ENCODE results near the gene PBRM1. TPM values are rescaled to one million over a fixed set of nuclear protein-coding genes. Genes with fewer than 3 reads are reported as not detected.
A peak's percentile ranks its signal among the peaks of the same experiment; 100 is the strongest.

Gene PBRM1
- total and polyA plus RNA-seq, 2 experiments from 2014 or later: 57.5 to 72.5 TPM

DNA sequence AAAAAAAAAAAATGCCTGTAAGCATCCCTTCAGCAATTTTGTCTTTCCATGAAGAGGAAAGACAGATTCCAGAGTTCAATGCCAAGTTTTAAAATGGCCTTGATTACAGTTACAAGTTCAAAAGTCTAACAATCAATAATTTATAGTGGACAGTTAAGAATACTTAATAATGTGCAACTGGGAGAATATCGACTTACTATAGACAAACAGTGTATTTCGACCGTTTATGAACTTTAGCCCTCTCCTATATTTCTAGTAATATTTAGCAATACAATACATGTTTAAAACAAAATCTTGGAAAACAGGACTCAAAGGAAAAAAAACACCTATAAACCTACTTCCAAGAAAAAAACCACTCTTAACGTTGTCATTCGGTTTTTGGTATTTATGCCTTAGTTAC is 1.5 kb downstream of the PBRM1 start:
- peaks cover 25% of the 10 kb centered on the region for H3K36me3 ChIP-seq (ENCODE audit: insufficient read depth)
- Mint-ChIP-seq H3K4me1 (peaks cover 26% of the 10 kb centered on the region), H3K27ac (no peak overlapping the region)

More for the DNA sequence above, 1.5 kb downstream of the PBRM1 start:
- H3K36me3 Mint-ChIP-seq (ENCODE audit: low read depth): peaks cover 42% of the 10 kb centered on the region
- Histone ChIP-seq H4K20me1 (replicated peaks; ENCODE audit: insufficient read depth) (peaks cover 10% of the 10 kb centered on the region), H2AFZ (no peak overlapping the region), H3K79me2 (replicated peaks; ENCODE audit: insufficient read depth) (peaks cover 89% of the 10 kb centered on the region), H3K27ac (ENCODE audit: low read depth) (no peak overlapping the region), H3K4me1 (ENCODE audit: insufficient read depth) (peaks cover 12% of the 10 kb centered on the region; the same call in 1 of the 2 replicates), H3K4me3 (peak overlapping the region; percentile 99), H3K4me2 (peak overlapping the region; percentile 89), H3K9me2 (ENCODE audit: insufficient read depth) (no peaks in the 10 kb centered on the region), H3F3A (replicated peaks; ENCODE audit: low read depth) (peaks cover 20% of the 10 kb centered on the region), H3K27me3 (ENCODE audit: insufficient read depth) (no peaks in the 10 kb centered on the region)
- no peak for DNase-seq (ENCODE audit: low spot score)
- H3K9me3 Mint-ChIP-seq: no peaks in the 10 kb centered on the region
- peak overlapping the region; percentile 89 for H3K4me3 Mint-ChIP-seq
- ATAC-seq: no peak
- TF ChIP-seq ZNF331 (CRISPR knock-in tag; IDR thresholded peaks at IDR 0.05; ENCODE audit: low read depth): no peak
- TF ChIP-seq JUNB (IDR thresholded peaks at IDR 0.05; ENCODE audit: unreplicated experiment): no peak
- TF ChIP-seq POLR2AphosphoS5 (IDR thresholded peaks at IDR 0.05; ENCODE audit: low read depth): no peak
- TF ChIP-seq EZH2 (IDR thresholded peaks at IDR 0.05; ENCODE audit: low read depth, unreplicated experiment): no peak
- TF ChIP-seq, protein P1, sequence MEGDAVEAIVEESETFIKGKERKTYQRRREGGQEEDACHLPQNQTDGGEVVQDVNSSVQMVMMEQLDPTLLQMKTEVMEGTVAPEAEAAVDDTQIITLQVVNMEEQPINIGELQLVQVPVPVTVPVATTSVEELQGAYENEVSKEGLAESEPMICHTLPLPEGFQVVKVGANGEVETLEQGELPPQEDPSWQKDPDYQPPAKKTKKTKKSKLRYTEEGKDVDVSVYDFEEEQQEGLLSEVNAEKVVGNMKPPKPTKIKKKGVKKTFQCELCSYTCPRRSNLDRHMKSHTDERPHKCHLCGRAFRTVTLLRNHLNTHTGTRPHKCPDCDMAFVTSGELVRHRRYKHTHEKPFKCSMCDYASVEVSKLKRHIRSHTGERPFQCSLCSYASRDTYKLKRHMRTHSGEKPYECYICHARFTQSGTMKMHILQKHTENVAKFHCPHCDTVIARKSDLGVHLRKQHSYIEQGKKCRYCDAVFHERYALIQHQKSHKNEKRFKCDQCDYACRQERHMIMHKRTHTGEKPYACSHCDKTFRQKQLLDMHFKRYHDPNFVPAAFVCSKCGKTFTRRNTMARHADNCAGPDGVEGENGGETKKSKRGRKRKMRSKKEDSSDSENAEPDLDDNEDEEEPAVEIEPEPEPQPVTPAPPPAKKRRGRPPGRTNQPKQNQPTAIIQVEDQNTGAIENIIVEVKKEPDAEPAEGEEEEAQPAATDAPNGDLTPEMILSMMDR (conservative IDR thresholded peaks at IDR 0.05; ENCODE audit: low read depth in 2 of 2): no peak
- TF ChIP-seq, protein P2, sequence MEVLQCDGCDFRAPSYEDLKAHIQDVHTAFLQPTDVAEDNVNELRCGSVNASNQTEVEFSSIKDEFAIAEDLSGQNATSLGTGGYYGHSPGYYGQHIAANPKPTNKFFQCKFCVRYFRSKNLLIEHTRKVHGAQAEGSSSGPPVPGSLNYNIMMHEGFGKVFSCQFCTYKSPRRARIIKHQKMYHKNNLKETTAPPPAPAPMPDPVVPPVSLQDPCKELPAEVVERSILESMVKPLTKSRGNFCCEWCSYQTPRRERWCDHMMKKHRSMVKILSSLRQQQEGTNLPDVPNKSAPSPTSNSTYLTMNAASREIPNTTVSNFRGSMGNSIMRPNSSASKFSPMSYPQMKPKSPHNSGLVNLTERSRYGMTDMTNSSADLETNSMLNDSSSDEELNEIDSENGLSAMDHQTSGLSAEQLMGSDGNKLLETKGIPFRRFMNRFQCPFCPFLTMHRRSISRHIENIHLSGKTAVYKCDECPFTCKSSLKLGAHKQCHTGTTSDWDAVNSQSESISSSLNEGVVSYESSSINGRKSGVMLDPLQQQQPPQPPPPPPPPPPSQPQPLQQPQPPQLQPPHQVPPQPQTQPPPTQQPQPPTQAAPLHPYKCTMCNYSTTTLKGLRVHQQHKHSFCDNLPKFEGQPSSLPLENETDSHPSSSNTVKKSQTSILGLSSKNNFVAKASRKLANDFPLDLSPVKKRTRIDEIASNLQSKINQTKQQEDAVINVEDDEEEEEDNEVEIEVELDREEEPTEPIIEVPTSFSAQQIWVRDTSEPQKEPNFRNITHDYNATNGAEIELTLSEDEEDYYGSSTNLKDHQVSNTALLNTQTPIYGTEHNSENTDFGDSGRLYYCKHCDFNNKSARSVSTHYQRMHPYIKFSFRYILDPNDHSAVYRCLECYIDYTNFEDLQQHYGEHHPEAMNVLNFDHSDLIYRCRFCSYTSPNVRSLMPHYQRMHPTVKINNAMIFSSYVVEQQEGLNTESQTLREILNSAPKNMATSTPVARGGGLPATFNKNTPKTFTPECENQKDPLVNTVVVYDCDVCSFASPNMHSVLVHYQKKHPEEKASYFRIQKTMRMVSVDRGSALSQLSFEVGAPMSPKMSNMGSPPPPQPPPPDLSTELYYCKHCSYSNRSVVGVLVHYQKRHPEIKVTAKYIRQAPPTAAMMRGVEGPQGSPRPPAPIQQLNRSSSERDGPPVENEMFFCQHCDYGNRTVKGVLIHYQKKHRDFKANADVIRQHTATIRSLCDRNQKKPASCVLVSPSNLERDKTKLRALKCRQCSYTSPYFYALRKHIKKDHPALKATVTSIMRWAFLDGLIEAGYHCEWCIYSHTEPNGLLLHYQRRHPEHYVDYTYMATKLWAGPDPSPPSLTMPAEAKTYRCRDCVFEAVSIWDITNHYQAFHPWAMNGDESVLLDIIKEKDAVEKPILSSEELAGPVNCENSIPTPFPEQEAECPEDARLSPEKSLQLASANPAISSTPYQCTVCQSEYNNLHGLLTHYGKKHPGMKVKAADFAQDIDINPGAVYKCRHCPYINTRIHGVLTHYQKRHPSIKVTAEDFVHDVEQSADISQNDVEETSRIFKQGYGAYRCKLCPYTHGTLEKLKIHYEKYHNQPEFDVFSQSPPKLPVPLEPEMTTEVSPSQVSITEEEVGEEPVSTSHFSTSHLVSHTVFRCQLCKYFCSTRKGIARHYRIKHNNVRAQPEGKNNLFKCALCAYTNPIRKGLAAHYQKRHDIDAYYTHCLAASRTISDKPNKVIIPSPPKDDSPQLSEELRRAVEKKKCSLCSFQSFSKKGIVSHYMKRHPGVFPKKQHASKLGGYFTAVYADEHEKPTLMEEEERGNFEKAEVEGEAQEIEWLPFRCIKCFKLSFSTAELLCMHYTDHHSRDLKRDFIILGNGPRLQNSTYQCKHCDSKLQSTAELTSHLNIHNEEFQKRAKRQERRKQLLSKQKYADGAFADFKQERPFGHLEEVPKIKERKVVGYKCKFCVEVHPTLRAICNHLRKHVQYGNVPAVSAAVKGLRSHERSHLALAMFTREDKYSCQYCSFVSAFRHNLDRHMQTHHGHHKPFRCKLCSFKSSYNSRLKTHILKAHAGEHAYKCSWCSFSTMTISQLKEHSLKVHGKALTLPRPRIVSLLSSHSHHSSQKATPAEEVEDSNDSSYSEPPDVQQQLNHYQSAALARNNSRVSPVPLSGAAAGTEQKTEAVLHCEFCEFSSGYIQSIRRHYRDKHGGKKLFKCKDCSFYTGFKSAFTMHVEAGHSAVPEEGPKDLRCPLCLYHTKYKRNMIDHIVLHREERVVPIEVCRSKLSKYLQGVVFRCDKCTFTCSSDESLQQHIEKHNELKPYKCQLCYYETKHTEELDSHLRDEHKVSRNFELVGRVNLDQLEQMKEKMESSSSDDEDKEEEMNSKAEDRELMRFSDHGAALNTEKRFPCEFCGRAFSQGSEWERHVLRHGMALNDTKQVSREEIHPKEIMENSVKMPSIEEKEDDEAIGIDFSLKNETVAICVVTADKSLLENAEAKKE (CRISPR knock-in tag; IDR thresholded peaks at IDR 0.05): no peak
- TF ChIP-seq NANOG (IDR thresholded peaks at IDR 0.05; ENCODE audit: borderline replicate concordance): no peak
- no peak for TF ChIP-seq CREB1 (CRISPR knock-in tag; IDR thresholded peaks at IDR 0.05; ENCODE audit: low read depth)
- TF ChIP-seq EZH2phosphoT487 (IDR thresholded peaks at IDR 0.05; ENCODE audit: unreplicated experiment): no peak
- TF ChIP-seq STAT1 (IDR thresholded peaks at IDR 0.05; ENCODE audit: unreplicated experiment): no peak
- TF ChIP-seq, protein P3, sequence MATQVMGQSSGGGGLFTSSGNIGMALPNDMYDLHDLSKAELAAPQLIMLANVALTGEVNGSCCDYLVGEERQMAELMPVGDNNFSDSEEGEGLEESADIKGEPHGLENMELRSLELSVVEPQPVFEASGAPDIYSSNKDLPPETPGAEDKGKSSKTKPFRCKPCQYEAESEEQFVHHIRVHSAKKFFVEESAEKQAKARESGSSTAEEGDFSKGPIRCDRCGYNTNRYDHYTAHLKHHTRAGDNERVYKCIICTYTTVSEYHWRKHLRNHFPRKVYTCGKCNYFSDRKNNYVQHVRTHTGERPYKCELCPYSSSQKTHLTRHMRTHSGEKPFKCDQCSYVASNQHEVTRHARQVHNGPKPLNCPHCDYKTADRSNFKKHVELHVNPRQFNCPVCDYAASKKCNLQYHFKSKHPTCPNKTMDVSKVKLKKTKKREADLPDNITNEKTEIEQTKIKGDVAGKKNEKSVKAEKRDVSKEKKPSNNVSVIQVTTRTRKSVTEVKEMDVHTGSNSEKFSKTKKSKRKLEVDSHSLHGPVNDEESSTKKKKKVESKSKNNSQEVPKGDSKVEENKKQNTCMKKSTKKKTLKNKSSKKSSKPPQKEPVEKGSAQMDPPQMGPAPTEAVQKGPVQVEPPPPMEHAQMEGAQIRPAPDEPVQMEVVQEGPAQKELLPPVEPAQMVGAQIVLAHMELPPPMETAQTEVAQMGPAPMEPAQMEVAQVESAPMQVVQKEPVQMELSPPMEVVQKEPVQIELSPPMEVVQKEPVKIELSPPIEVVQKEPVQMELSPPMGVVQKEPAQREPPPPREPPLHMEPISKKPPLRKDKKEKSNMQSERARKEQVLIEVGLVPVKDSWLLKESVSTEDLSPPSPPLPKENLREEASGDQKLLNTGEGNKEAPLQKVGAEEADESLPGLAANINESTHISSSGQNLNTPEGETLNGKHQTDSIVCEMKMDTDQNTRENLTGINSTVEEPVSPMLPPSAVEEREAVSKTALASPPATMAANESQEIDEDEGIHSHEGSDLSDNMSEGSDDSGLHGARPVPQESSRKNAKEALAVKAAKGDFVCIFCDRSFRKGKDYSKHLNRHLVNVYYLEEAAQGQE (IDR thresholded peaks at IDR 0.05; ENCODE audit: unreplicated experiment): no peak
- TF ChIP-seq, protein P4, sequence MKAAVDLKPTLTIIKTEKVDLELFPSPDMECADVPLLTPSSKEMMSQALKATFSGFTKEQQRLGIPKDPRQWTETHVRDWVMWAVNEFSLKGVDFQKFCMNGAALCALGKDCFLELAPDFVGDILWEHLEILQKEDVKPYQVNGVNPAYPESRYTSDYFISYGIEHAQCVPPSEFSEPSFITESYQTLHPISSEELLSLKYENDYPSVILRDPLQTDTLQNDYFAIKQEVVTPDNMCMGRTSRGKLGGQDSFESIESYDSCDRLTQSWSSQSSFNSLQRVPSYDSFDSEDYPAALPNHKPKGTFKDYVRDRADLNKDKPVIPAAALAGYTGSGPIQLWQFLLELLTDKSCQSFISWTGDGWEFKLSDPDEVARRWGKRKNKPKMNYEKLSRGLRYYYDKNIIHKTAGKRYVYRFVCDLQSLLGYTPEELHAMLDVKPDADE (IDR thresholded peaks at IDR 0.05): no peak
- no peak for TF ChIP-seq ZNF114 (CRISPR knock-in tag; IDR thresholded peaks at IDR 0.05)
- H3K27me3 Mint-ChIP-seq (ENCODE audit: insufficient read depth, low read depth, poor library complexity): peaks cover 9% of the 10 kb centered on the region

All from GM23338 (cell line).